Stimulated activated naive CD8-positive, alpha-beta T cell treated with anti-CD3 and anti-CD28 coated beads, Interleukin-15, Interleukin-2, amounts not matched to agents 100 U/mL and 50 U/mL, for 24 hours (primary cell): ENCODE measurements around the gene WDR35.

Experiments used
- ATAC-seq: fragments of 150-1000 bp; cut with Tn5 transposase; one replicate; pipeline ENCODE4 v1.10.0; 2021
- DNase-seq: peaks from one replicate; pipeline ENCODE4 v3.0.0; 2021

The WDR35 gene

GRCh38 chr2:19870792-19871191, 119.1 kb downstream of the WDR35 start:
- ATAC-seq = no peak
- no peak for DNase-seq

- DNase-seq (peak; percentile 64), ATAC-seq (peak; percentile 77)
Measured at GRCh38 chr2:19868701-19869580, 121.0 kb downstream of the WDR35 start.

GRCh38 chr2:19868224-19868623, 121.7 kb downstream of the WDR35 start:
- ATAC-seq (no peak), DNase-seq (no peak)

DNA sequence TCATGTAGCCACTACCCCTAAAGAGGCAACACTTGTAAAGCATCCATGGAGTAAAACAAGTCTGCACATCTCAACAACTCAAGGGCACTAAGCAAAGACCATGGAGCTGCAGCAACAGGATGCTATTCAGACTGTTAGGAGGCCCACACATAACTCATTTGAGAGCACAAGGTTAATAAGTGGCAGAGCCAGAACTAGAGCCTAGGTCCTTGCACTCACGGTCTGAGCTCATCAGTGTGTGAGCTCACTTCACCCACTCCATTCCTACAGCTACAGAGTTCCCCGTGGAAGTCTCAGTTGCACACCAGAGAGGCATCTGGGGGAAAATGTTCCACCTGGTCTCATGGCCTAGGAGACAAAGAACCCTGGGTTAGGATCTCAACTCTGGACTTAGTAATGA, 123.1 kb downstream of the WDR35 start:
- DNase-seq (no peak), ATAC-seq (no peak)

- DNase-seq (peak; percentile 8), ATAC-seq (peak; percentile 37)
Measured at GRCh38 chr2:19865151-19865550, 124.8 kb downstream of the WDR35 start.

DNA sequence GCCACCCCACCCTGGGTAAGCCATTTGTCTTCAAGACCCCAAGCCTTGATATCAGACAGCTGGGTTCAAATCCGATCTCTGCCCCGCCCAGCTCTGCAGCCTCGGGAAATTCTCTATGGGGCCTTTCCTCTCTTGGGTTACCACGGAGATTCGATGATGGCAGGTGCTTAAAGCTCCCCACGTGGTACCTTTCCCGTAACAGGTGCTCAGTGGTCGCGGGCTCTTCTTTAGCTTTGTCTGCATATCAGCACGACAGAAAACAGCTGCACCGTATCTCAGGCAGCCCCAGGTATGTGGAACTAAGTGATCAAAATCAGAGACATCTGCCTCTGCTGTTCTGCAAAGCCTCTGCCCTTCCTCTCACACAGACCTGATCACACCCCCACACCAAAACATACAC, 125.5 kb downstream of the WDR35 start:
- DNase-seq (no peak), ATAC-seq (no peak)

- DNase-seq (peak; percentile 75), ATAC-seq (peak; percentile 48)
Measured at GRCh38 chr2:19863303-19864041, 126.4 kb downstream of the WDR35 start.

- no peak for ATAC-seq
- DNase-seq = no peak
Measured at GRCh38 chr2:19861813-19862212, 128.1 kb downstream of the WDR35 start.
